ENCODE results near the gene USP7. TPM values are rescaled to one million over a fixed set of nuclear protein-coding genes. Genes with fewer than 3 reads are reported as not detected.

Gene USP7
- polyA plus RNA-seq, 3 donors, result 2.4 to 31.7 (median 4.1) TPM

- Mint-ChIP-seq H3K27me3 (ENCODE audit: low read depth in 3 of 3) (peaks cover 0 to 3% (median 2%) of the 10 kb centered on the region in 3 donors), H3K36me3 (peaks cover 2 to 5% of the 10 kb centered on the region in 2 donors), H3K9me3 (no peaks in the 10 kb centered on the region), H3K4me3 (peak overlapping the region; percentile 93 to 96), H3K27ac (peak overlapping the region in 3 of 7 donors; percentile 70 to 77 (median 71)), H3K4me1 (peaks cover 54% of the 10 kb centered on the region)
- H3K4me2 ChIP-seq (replicated peaks; ENCODE audit: extremely low read depth, low read length, poor library complexity, severe bottlenecking), result peak overlapping the region; percentile 78
- 61% methylated on average over 15 of the region's 16 CpGs for WGBS (ENCODE audit: insufficient coverage)
- TF ChIP-seq, protein P1, sequence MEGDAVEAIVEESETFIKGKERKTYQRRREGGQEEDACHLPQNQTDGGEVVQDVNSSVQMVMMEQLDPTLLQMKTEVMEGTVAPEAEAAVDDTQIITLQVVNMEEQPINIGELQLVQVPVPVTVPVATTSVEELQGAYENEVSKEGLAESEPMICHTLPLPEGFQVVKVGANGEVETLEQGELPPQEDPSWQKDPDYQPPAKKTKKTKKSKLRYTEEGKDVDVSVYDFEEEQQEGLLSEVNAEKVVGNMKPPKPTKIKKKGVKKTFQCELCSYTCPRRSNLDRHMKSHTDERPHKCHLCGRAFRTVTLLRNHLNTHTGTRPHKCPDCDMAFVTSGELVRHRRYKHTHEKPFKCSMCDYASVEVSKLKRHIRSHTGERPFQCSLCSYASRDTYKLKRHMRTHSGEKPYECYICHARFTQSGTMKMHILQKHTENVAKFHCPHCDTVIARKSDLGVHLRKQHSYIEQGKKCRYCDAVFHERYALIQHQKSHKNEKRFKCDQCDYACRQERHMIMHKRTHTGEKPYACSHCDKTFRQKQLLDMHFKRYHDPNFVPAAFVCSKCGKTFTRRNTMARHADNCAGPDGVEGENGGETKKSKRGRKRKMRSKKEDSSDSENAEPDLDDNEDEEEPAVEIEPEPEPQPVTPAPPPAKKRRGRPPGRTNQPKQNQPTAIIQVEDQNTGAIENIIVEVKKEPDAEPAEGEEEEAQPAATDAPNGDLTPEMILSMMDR (IDR thresholded peaks at IDR 0.05), result no peak
- H3K27me3 ChIP-seq (ENCODE audit: control insufficient read depth in 2 of 2, insufficient read depth in 2 of 2, low read length in 2 of 2), result no peaks in the 10 kb centered on the region
- H3K4me3 ChIP-seq (replicated peaks in 1 of 3; ENCODE audit: low read depth in 2 of 3, low read length in 3 of 3), result peak overlapping the region in 2 of 3 experiments; percentile 83 to 90
- H3K9me3 ChIP-seq (replicated peaks in 1 of 2; ENCODE audit: control insufficient read depth in 1 of 2, insufficient read depth in 1 of 2, low read length in 2 of 2), result no peaks in the 10 kb centered on the region
- no peak overlapping the region for H2AFZ ChIP-seq (ENCODE audit: insufficient read depth, low read depth, low read length, poor library complexity, severe bottlenecking)
- peaks cover 38 to 56% of the 10 kb centered on the region in 2 donors for H3K4me1 ChIP-seq (ENCODE audit: control insufficient read depth in 1 of 2, insufficient read depth in 2 of 2, low read length in 2 of 2)
- peak overlapping the region; percentile 73 for H3K9ac ChIP-seq (ENCODE audit: insufficient read depth, low read length, poor library complexity, severe bottlenecking)
- H3K79me2 ChIP-seq (ENCODE audit: insufficient read depth, low read length), result peaks cover 63% of the 10 kb centered on the region
- H4K20me1 ChIP-seq (ENCODE audit: insufficient read depth, low read length), result peaks cover 67% of the 10 kb centered on the region
- no peaks in the 10 kb centered on the region for H3K36me3 ChIP-seq (replicated peaks in 1 of 2; ENCODE audit: control insufficient read depth in 1 of 2, insufficient read depth in 2 of 2, low read length in 2 of 2)
- no peak for DNase-seq
- H3K27ac ChIP-seq (ENCODE audit: low read depth in 1 of 2, low read length in 2 of 2), result no peak overlapping the region
- intact Hi-C loops (cut with micrococcal nuclease), result loop anchor here (5.0 to 10.0 kb wide), 2 partner anchors 70 to 192 kb away; partner anchors contain the start of genes ABAT (in 1 of the 2), PMM2 (in 1 of the 2) and TMEM186 (in 1 of the 2)
Observed at GRCh38 chr16:8866884-8867215, 96.9 kb downstream of the USP7 start.

- Mint-ChIP-seq H3K27ac (peak overlapping the region in 1 of 7 donors; percentile 41), H3K27me3 (ENCODE audit: low read depth in 3 of 3) (peaks cover 0 to 3% (median 2%) of the 10 kb centered on the region in 3 donors), H3K9me3 (no peaks in the 10 kb centered on the region), H3K36me3 (peaks cover 2 to 5% of the 10 kb centered on the region in 2 donors), H3K4me3 (peak overlapping the region in 1 of 2 donors; percentile 31), H3K4me1 (peaks cover 52% of the 10 kb centered on the region)
- no peak for DNase-seq
- H3K4me1 ChIP-seq (ENCODE audit: control insufficient read depth in 1 of 2, insufficient read depth in 2 of 2, low read length in 2 of 2), result peaks cover 36 to 50% of the 10 kb centered on the region in 2 donors
- H3K27me3 ChIP-seq (ENCODE audit: control insufficient read depth in 2 of 2, insufficient read depth in 2 of 2, low read length in 2 of 2), result no peaks in the 10 kb centered on the region
- WGBS (ENCODE audit: insufficient coverage), result 90% methylated on average over 25 of the region's 30 CpGs
- no peak overlapping the region for H3K27ac ChIP-seq (ENCODE audit: low read depth in 1 of 2, low read length in 2 of 2)
- H3K4me2 ChIP-seq (replicated peaks; ENCODE audit: extremely low read depth, low read length, poor library complexity, severe bottlenecking), result peak overlapping the region; percentile 78
- no peaks in the 10 kb centered on the region for H3K36me3 ChIP-seq (replicated peaks in 1 of 2; ENCODE audit: control insufficient read depth in 1 of 2, insufficient read depth in 2 of 2, low read length in 2 of 2)
- H3K79me2 ChIP-seq (ENCODE audit: insufficient read depth, low read length), result peaks cover 68% of the 10 kb centered on the region
- no peak overlapping the region for H3K4me3 ChIP-seq (replicated peaks in 1 of 3; ENCODE audit: low read depth in 2 of 3, low read length in 3 of 3)
- peaks cover 72% of the 10 kb centered on the region for H4K20me1 ChIP-seq (ENCODE audit: insufficient read depth, low read length)
- H2AFZ ChIP-seq (ENCODE audit: insufficient read depth, low read depth, low read length, poor library complexity, severe bottlenecking), result no peak overlapping the region
- TF ChIP-seq, protein P1 (IDR thresholded peaks at IDR 0.05), result no peak
- intact Hi-C loops (cut with micrococcal nuclease), result loop anchor here (5.0 to 10.0 kb wide), 2 partner anchors 69 to 192 kb away; partner anchors contain the start of genes ABAT (in 1 of the 2), PMM2 (in 1 of the 2) and TMEM186 (in 1 of the 2)
- H3K9ac ChIP-seq (ENCODE audit: insufficient read depth, low read length, poor library complexity, severe bottlenecking), result no peak overlapping the region
- H3K9me3 ChIP-seq (replicated peaks in 1 of 2; ENCODE audit: control insufficient read depth in 1 of 2, insufficient read depth in 1 of 2, low read length in 2 of 2), result no peaks in the 10 kb centered on the region
Observed at GRCh38 chr16:8866118-8866883, 97.4 kb downstream of the USP7 start.
